Rectal smooth muscle tissue (tissue), 1 donor: Measurements from ENCODE around the gene ADI1.
A peak's percentile ranks its signal among the peaks of the same experiment; 100 is the strongest.

Experiments used
- H3K27ac ChIP-seq: one replicate; pipeline ENCODE4 v1.7.0; 2013; ENCODE audit warnings: low read depth, low read length, inconsistent platforms
- H3K27me3 ChIP-seq: one replicate; pipeline ENCODE4 v1.7.0; 2013; ENCODE audit warnings: low read length; ENCODE audit not compliant: control insufficient read depth, insufficient read depth
- H3K36me3 ChIP-seq: one replicate; pipeline ENCODE4 v1.7.0; 2013; ENCODE audit warnings: low read length; ENCODE audit not compliant: control insufficient read depth, insufficient read depth
- H3K4me1 ChIP-seq: one replicate; pipeline ENCODE4 v1.7.0; 2013; ENCODE audit warnings: low read length; ENCODE audit not compliant: control insufficient read depth, insufficient read depth
- H3K4me3 ChIP-seq: one replicate; pipeline ENCODE4 v1.7.0; 2013; ENCODE audit warnings: low read length
- H3K9ac ChIP-seq: one replicate; pipeline ENCODE4 v1.7.0; 2013; ENCODE audit warnings: low read length

The ADI1 gene

GRCh38 chr2:3480352-3481010 is 38.9 kb downstream of the ADI1 start:
- Histone ChIP-seq H3K4me3 (no peak overlapping the region), H3K9ac (no peak overlapping the region), H3K36me3 (peaks cover 14% of the 10 kb centered on the region), H3K4me1 (no peaks in the 10 kb centered on the region), H3K27me3 (no peaks in the 10 kb centered on the region), H3K27ac (no peak overlapping the region)

GRCh38 chr2:3479430-3480320 is 39.7 kb downstream of the ADI1 start:
- no peak overlapping the region for H3K27ac ChIP-seq

GRCh38 chr2:3478846-3479385 is 40.4 kb downstream of the ADI1 start:
- no peaks in the 10 kb centered on the region for H3K27me3 ChIP-seq
- H3K4me1 ChIP-seq, result no peaks in the 10 kb centered on the region
- H3K36me3 ChIP-seq, result peaks cover 17% of the 10 kb centered on the region
- no peak overlapping the region for H3K9ac ChIP-seq
- no peak overlapping the region for H3K27ac ChIP-seq
- no peak overlapping the region for H3K4me3 ChIP-seq

More at GRCh38 chr2:3479430-3480320, 39.7 kb downstream of the ADI1 start:
- H3K36me3 ChIP-seq, result peaks cover 14% of the 10 kb centered on the region
- no peaks in the 10 kb centered on the region for H3K27me3 ChIP-seq
- H3K4me3 ChIP-seq, result no peak overlapping the region
- H3K4me1 ChIP-seq, result no peaks in the 10 kb centered on the region
- H3K9ac ChIP-seq, result no peak overlapping the region

- H3K36me3 ChIP-seq, result peaks cover 22% of the 10 kb centered on the region
- no peak overlapping the region for H3K27ac ChIP-seq
- no peaks in the 10 kb centered on the region for H3K4me1 ChIP-seq
- H3K27me3 ChIP-seq, result no peaks in the 10 kb centered on the region
- H3K4me3 ChIP-seq, result no peak overlapping the region
- no peak overlapping the region for H3K9ac ChIP-seq
These were observed 42.4 kb downstream of the ADI1 start for GRCh38 chr2:3476985-3477327.

- H3K36me3 ChIP-seq, result peaks cover 22% of the 10 kb centered on the region
These were observed 42.9 kb downstream of the ADI1 start for GRCh38 chr2:3476321-3476984.

GRCh38 chr2:3475771-3476170 is 43.6 kb downstream of the ADI1 start:
- Histone ChIP-seq H3K36me3 (peaks cover 22% of the 10 kb centered on the region), H3K9ac (no peak overlapping the region), H3K27me3 (no peaks in the 10 kb centered on the region), H3K4me3 (no peak overlapping the region), H3K27ac (no peak overlapping the region), H3K4me1 (peaks cover 2% of the 10 kb centered on the region)

More at GRCh38 chr2:3476321-3476984, 42.9 kb downstream of the ADI1 start:
- no peak overlapping the region for H3K9ac ChIP-seq
- H3K4me3 ChIP-seq, result no peak overlapping the region
- H3K27ac ChIP-seq, result no peak overlapping the region
- H3K4me1 ChIP-seq, result no peaks in the 10 kb centered on the region
- no peaks in the 10 kb centered on the region for H3K27me3 ChIP-seq

GRCh38 chr2:3472966-3473365 is 46.4 kb downstream of the ADI1 start:
- Histone ChIP-seq H3K27me3 (no peaks in the 10 kb centered on the region), H3K4me3 (no peak overlapping the region), H3K27ac (no peak overlapping the region), H3K4me1 (peaks cover 14% of the 10 kb centered on the region), H3K36me3 (peaks cover 22% of the 10 kb centered on the region), H3K9ac (no peak overlapping the region)

GRCh38 chr2:3472296-3472695 is 47.0 kb downstream of the ADI1 start:
- Histone ChIP-seq H3K36me3 (peaks cover 25% of the 10 kb centered on the region), H3K9ac (no peak overlapping the region), H3K27me3 (no peaks in the 10 kb centered on the region), H3K27ac (no peak overlapping the region), H3K4me3 (no peak overlapping the region), H3K4me1 (peaks cover 14% of the 10 kb centered on the region)

- Histone ChIP-seq H3K36me3 (peaks cover 33% of the 10 kb centered on the region), H3K27ac (peak overlapping the region; percentile 89), H3K4me3 (no peak overlapping the region), H3K4me1 (peaks cover 14% of the 10 kb centered on the region), H3K27me3 (no peaks in the 10 kb centered on the region), H3K9ac (no peak overlapping the region)
These were observed 48.2 kb downstream of the ADI1 start for GRCh38 chr2:3470856-3471737.

- no peak overlapping the region for H3K4me3 ChIP-seq
- H3K36me3 ChIP-seq, result peaks cover 36% of the 10 kb centered on the region
- peaks cover 14% of the 10 kb centered on the region for H3K4me1 ChIP-seq
- H3K27me3 ChIP-seq, result no peaks in the 10 kb centered on the region
- peak overlapping the region; percentile 89 for H3K27ac ChIP-seq
- H3K9ac ChIP-seq, result no peak overlapping the region
These were observed 49.1 kb downstream of the ADI1 start for GRCh38 chr2:3470166-3470651.

GRCh38 chr2:3469486-3469885 is 49.8 kb downstream of the ADI1 start:
- H3K27me3 ChIP-seq, result no peaks in the 10 kb centered on the region
- no peak overlapping the region for H3K4me3 ChIP-seq
- H3K9ac ChIP-seq, result no peak overlapping the region
- H3K27ac ChIP-seq, result peak overlapping the region; percentile 89
- H3K4me1 ChIP-seq, result peaks cover 14% of the 10 kb centered on the region
- peaks cover 34% of the 10 kb centered on the region for H3K36me3 ChIP-seq
